GM19438 (cell line): ENCODE measurements around the gene DAB2IP.
A peak's percentile ranks its signal among the peaks of the same experiment; 100 is the strongest.

Experiments used
- ATAC-seq: cut with Tn5 transposase; IDR thresholded peaks from one replicate; pipeline ENCODE4 v1.9.1; 2021; ENCODE audit warnings: low read depth; ENCODE audit not compliant: unreplicated experiment

Gene DAB2IP

DNA sequence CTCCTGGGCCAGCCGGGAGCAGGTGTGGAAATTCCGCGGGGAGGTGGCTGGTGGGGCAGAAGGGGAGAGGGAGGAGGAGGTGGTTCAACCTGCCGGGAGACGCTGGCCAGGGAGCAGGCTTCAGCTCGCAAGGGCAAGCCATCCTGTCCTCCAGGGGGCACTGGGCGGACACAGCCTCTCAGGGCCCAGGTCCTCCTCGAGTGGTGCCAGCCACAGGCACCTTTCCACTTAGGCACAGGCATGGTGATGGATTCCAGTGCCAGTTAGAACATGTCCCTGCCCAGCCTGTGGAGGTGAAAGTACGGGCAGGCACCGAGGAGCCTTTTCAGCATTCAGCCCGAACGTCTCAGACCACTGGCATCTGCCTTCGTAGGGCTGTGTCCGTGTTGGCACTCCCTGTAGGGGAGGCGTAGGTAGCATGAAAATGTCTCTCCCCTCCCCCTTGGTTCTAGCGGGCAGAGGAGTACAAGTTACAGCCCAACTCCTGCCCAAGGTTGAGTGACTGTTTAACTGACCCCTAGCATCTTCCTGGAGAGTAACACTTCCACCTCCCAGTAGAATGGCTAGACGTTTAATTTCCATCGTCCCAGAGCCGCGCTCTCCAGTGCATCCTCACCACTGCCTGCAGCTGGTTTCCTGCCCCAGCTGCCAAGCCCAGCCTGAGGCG, 48.9 kb downstream of the DAB2IP start:
- no peak for ATAC-seq

DNA sequence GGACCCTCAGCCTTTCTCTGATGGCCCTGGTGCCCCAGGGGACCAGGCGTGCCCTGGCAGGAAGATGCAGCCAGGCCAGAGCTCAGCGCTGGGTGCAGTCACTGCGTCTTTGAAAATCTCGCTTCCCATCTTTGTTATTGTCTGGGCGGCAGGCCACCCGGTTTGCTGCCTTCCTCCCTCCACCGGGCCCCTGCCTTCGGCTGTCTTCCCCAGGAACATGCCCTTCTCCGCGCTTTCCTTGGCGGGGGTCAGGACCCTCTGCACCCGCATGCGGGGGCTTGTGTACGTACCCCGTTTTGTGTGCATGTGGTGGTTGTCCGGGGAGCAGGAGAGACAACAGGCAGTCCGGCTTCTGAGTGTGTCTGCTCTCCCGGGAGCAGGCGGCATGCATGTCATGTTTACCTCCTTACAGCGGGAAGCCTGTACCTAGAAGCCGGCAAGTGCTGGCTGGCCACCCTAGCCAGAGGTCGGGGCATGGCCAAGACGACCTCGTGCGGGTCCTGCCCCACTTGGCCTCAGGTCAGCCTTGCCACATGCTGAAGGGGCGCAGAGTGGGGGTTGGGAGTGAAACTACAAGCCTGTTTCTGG, 49.5 kb downstream of the DAB2IP start:
- no peak for ATAC-seq

DNA sequence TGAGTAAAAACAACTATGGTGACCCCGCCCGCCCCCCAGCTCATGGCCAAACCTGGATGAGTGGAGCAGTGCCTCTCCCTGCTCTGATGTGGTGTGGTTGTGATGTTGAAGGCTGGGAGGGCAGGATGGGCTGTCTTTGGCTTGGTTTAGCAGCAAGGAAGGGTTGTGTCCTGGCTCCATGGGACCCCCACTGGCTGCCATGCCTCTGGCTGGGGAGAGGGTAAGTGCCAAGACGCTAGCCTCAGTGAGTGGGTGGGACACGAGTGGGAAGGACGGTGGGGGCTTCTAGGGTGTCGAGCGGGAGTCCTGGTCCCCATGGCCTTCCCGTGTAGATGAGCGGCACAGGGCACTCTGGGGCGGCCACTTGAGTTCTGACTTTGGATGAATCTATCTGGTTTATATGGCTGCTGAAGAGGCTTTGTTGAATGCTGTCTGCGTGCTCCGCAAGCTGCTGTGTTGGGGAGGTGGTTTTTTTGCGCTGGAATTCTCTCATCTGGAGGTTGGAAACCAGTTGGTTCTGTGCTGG, 50.4 kb downstream of the DAB2IP start:
- ATAC-seq: no peak

DNA sequence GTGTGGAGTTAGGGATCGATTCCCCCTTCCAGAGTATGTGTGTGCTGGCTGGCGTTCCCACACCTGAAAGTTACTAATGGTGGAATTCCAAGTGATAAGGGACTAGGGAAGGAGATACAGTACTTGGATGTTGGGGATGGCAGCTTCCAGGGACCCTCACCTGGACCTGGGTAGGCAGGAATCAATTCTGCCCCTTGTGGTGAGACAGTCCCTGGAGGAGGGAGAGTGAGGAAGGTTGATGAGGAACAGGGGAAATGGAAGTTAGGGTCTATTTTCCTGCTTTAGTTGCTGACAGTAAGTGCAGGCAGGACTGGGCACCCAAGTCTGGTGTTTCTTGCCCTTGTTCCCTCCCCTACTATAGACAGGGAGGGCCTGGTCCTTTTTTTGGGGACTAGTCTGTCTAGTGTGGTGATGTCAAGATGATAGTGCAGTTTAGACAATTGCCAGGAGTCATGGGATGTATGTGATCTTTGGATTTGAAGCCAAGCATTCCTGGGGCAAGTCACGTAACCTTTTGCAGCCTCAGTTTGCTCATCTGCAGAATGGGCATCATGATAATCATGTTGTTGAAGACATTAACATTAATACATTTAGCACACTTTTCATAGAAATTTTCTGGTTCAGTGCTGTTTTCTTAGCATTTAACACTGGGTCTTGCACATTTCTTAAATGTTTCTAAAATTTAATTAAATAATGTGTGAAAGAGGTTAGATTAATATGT, 51.7 kb downstream of the DAB2IP start:
- ATAC-seq: no peak

DNA sequence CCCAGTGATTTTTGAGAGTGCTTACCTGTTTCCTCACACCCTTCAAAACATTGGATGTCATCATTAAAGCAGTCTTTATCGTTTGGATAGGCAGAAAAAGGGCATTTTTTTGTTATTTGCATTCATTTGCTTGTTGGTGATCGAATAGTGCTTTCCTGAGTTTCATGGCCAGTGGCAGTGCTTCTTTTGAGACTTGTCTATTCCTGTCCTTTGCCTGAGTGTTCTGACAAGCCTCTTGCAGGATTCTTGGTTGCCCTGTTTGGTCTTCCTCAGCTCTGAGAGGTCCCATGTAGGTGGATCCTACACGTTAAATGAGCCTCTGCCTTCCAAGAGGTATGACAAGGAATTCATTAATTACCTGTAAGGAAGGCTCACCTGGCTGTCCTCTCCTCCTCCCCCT, 52.8 kb downstream of the DAB2IP start:
- ATAC-seq: no peak

DNA sequence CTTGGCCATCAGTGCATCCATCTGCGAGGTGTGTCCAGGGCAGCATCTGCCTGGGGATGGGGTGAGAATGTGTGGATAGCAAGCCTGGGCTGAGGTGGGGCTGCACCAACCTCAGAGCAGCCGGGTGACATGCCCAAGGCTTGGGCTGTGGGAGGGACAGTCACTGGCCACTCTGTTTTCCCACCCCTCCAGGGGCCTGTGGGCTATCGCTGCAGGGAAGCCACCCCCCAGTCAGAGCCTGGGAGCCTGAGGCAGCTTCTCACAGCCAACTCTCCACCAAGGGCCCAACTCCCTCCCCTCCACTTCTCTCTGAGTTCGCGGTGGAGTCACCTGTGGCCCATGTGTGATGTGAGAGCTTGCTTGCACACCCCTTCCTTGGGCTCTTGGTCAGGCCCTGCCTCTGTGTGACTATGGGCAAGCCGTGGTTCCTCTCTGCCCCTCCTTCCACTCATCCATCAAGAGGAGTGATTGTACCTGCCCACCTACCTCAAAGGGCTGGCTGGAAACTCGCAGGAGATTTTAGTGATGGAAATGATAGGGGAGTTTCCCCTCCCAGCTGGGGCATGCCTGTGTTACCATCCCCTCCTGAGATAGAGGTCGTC, 54.8 kb downstream of the DAB2IP start:
- no peak for ATAC-seq

DNA sequence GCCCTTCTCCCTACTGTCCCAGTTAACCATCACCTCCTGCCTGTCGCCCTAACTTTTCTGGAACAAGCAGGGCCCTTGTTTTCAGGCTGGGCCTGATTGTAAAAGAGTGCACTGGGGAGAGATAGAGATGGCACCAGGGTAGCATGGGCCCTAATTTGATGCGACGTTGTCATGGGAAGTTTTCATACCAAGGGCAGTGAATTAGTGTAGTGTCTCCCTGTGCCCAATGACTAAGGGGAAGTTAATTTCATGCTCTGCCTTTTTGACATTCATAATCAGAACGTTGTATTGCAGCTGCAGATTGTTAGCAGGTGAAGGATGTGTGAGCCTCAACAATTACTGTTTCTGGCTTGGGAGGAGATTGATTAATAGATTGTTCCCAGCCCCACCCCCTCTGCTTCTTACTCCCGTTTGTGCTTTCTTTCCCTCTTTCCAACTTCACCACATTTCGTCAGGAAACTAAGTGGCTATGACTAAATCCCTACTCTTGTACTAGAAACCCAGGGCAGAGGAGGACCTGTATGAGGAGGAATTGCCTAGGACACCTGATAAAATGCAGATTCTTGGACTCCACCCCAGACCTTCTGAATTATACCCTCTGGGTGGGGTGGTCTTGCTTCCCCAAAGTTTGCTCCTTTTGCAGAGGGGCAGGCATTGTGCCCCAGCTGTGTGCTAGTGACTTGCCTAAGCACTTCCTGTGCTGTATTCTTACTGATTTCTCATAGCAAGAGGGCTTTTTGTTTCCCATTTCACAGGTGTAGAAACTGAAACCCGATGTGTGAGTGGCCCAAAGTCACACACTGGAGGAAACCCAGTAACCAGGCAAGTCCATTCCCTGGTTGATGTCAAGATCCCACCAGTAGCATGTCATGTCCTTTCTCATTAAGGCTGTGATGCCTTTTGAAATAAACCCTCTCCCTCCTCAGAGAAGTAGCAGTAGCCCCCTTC, 56.3 kb downstream of the DAB2IP start:
- ATAC-seq: peak; percentile 91

DNA sequence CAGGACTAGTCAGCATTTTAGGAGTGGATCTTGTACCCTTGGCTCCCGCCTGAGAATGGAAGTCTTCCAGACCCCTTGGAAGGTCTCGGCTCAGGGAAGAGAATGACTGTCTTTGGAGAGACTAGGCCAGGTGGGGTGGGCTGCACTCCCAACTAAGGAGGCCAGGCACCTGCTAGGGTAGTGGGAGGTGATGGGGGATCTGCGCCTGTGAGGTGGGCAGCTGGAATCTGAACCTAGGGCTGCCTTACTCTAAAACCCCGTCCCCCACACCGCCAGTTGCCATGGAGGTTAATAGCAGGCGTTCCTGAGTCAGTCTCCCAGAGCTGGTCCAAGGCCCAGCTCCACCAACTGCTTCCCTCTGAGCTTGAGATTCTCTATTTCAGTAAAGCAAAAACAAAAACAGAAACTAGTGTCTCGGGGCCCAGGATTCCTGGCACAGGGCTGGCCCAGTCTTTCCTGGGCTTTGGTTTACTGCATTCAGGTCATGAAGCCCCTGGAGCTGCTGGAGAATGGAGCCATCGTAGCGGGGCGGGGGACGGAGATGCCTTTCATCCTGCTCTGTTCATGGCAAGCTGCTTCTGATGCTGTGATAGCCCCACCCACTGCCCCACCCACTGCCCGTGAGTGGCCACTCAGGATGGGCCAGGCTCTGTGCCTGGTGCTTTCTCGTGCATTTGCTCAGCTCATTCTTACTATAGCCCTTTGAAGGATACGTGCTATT, 57.5 kb downstream of the DAB2IP start:
- ATAC-seq: no peak

DNA sequence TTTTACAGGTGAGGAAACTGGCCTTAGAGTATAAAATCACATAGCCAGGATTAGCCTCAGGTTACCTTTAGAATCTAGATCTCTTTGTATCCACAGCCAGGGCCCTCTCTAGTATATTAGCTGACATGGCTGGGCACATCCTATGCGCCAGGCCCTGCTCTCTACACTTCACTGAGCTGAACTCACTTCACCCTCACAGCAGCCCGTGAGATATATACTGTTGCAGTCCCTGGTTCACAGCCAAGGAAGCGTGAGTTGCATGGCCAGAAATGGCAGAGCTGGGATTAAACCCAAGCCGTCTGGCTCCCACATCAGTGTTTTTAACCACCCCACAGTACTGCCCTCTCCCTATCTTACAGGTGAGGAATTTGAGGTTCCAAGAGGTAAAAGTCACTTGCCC, 58.4 kb downstream of the DAB2IP start:
- ATAC-seq: no peak

DNA sequence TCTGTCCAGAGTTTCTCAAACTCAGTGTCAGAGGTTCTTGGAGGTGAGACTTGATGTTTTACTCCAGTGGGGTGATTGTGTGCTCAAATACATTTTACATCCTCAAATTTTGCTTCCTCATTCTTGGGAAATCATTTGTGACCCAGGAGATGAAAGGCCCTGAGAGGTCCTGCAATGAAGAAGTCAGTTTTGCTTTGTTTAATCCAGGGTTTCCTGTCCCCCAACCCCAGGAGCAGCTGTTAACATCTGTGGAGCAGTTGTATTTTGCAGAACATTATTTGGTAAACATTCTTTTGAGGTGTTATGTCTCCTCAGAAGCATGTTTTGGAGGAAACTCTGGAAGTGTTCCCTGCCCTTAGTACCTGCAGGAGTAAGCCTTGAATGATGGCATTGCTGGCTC, 59.8 kb downstream of the DAB2IP start:
- no peak for ATAC-seq

DNA sequence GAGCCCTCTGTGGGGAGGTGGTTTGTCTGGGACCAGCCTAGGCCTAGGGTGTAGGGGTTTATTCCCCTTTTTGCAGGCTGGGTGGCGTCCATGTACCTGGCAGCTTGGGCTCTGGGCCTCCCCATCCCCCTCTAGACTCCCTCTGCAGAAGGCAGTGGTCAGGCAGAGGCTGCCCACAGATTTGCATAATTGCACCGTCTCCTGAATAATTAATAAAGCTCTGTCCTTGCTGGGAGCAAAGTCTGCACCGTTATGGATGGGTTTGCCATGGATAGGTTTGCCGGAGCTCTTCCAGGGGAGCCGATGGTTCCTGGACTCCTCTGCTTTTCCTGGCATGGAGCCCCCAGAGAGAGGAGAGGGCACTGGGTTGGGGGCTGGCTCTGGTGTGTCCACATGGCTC, 60.4 kb downstream of the DAB2IP start:
- ATAC-seq: no peak

DNA sequence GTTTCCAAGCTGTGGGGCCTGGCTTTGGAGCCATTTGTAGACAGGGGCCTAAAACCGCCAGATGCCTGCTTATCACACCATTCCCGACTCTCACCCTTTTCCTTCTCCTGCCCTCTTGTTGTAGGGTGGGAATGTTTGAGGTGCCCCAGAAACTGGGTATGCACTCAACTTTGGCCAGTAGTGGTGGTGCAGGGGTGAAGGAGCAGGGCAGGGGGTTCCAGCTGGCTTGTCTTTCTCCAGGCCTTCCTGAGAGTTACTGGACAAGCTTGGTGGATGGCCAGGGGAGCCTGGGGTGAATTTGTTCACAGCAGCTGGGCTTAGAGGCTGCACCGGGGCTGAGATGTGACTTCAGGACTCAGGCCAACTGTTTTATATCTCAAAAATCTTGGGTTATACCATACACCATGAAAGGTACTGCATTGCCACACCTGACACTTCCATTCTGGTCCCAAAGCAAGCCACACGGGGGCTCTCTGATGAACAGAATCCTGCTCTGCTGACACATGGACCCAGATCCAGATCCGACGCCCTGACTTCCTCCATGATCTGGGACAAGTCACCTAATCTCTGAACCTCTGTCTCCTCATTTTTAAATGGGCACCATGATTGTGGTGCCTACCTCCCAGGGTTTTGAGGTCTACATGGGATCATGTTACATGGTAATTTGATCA, 62.1 kb downstream of the DAB2IP start:
- no peak for ATAC-seq

DNA sequence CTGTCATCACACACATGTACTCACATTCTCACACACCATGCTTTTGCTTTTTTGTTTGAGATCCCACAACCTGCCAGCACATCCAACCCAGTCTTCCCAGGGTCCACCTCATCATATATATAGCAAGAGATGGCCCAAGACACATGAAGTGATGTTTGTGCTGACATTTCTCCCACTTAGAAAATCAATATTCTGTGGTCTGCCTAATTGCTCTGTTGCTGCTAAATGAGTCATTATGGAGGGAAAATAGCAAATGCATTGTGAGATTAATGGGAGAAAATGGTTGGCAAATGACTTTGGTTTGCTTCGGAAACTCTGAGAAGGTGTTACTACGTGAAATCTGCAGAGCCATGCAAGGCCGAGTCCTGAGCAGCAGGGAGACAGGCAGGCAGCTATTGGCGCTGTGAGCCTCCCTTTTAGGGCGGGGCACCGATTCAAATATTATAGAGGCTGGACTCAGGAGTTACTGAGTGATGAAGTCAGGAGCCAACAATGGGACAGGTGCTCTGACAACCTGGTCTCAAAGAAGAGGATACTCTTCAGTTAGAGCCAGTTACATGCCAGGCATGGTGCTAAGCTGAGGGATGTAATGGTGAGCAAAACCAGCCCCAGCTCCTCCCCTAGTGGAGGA, 62.8 kb downstream of the DAB2IP start:
- ATAC-seq: no peak

DNA sequence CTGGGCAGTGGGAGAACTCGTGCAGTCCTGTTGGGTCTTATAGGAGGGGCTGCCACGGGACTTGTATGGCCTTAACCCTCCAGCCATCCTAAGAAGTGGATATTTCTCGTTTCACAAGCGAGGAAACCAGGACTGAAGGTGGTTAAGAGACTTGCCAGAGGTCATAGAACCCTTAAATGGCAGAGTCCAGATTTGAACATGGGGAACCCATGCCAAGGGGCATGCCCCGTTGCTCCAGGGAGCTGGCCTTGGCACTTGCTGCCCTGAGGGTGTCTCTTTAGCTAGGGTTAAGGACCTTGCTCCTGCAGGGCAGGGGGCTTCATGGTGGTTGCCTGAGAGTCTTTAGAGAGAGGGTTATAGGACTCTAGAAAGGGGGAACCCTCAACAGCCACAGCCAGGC, 63.4 kb downstream of the DAB2IP start:
- no peak for ATAC-seq

DNA sequence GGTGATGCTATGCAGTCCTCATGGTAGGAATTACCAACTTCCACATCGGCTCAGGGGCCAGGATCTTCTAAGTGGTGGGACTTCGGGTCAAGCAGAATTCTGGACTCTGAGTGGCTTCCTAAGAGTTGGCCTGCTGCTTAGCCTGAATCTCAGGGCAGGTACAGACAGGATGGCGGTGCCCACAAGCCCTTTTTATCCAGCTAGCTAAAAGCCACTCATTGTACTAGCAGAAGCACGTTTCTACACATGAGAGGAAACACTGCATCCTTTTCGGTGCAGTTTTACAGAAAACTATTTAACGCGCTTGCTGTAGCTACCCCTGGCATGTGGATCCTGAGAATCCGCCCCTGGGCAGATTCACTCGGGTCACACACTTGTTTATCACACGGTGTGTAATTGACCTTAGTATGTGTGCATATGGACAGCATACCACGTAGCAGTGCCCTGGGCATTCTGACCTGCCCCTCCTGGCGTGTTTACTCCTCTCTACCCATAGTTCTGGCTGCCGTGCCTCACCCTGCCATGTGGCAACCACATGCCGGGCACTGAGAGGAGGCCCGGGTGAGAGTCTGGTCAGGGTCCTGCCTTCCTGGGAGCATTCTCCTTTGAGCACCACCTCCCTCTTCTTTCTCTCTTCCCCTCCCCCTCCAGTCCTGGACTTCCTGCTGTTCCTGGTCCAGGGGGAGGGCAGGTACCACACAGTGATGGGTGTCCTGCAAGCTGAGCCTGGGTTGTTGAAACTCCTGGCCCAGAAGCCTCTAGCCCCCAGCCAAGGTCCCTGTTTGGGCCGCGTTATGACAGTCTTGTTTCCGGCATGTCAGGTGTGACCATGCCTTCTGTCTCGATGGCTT, 65.9 kb downstream of the DAB2IP start:
- ATAC-seq: no peak

DNA sequence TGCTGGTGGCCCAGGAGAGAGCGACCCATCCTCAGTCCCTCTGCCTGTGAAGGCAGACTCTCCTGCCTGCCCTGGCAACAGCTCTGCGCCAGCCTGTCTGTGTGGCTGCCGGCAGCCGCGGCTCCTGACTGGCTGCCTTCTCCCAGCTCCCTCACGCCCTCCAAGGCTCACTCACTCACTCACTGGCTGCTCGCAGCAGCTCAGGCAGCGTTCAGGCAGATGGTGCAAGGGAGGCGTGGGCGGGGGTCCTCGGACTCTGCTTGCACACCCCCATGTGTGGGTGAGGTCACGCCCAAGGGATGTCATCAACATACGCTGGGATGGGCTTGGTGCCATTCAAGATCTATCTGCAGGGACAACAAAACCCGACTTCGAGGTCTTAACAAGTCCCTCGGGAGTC, 66.7 kb downstream of the DAB2IP start:
- no peak for ATAC-seq

DNA sequence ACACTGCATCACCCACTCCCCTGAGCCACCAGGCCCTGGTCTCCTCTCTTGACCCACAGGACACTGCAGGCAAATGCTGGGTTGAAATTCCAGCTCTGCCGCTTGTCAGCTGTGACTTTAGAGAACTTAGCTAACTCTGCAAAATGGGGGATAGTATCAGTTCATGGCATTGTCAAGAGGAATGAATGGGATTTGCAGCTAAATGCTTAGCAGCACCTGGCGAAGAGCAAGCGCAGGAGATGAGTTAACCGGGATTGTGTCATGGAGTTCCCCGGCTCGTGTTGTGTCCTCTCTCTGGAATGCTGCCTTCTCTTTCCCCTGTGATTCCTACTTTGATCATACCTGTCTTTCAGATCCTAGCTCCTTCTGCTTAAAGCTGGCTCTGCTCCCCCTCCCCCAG, 67.1 kb downstream of the DAB2IP start:
- ATAC-seq: no peak
